Measurements from ENCODE around the gene MFGE8. TPM values are rescaled to one million over a fixed set of nuclear protein-coding genes. Genes with fewer than 3 reads are reported as not detected.

MFGE8 gene
- total and polyA plus RNA-seq, 9 of the 15 experiments (the other 6 are each of a cell fraction or from before 2014, with no cell fraction given), result 2.3 to 142 (median 62.3) TPM

DNA sequence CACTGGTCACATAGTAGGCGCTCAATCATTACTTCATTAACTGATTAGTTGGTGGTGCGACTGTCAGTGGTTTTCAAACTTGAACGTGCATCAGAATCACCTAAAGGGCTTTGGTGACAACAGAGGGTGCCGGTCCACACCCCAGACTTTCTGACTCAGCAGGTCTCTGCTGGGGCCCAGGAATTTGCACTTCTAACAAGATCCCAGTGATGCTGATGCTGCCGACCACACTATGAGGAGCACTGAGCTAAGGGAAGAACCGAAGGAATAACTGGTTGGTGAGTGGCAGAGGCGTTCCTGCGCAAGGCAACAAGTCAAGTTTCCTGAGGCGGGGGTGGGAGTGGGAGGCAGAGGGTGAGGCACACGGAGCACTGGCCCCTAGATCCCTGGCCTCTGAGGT, 36.6 kb downstream of the MFGE8 start (continued):
- TF ChIP-seq, protein P1, sequence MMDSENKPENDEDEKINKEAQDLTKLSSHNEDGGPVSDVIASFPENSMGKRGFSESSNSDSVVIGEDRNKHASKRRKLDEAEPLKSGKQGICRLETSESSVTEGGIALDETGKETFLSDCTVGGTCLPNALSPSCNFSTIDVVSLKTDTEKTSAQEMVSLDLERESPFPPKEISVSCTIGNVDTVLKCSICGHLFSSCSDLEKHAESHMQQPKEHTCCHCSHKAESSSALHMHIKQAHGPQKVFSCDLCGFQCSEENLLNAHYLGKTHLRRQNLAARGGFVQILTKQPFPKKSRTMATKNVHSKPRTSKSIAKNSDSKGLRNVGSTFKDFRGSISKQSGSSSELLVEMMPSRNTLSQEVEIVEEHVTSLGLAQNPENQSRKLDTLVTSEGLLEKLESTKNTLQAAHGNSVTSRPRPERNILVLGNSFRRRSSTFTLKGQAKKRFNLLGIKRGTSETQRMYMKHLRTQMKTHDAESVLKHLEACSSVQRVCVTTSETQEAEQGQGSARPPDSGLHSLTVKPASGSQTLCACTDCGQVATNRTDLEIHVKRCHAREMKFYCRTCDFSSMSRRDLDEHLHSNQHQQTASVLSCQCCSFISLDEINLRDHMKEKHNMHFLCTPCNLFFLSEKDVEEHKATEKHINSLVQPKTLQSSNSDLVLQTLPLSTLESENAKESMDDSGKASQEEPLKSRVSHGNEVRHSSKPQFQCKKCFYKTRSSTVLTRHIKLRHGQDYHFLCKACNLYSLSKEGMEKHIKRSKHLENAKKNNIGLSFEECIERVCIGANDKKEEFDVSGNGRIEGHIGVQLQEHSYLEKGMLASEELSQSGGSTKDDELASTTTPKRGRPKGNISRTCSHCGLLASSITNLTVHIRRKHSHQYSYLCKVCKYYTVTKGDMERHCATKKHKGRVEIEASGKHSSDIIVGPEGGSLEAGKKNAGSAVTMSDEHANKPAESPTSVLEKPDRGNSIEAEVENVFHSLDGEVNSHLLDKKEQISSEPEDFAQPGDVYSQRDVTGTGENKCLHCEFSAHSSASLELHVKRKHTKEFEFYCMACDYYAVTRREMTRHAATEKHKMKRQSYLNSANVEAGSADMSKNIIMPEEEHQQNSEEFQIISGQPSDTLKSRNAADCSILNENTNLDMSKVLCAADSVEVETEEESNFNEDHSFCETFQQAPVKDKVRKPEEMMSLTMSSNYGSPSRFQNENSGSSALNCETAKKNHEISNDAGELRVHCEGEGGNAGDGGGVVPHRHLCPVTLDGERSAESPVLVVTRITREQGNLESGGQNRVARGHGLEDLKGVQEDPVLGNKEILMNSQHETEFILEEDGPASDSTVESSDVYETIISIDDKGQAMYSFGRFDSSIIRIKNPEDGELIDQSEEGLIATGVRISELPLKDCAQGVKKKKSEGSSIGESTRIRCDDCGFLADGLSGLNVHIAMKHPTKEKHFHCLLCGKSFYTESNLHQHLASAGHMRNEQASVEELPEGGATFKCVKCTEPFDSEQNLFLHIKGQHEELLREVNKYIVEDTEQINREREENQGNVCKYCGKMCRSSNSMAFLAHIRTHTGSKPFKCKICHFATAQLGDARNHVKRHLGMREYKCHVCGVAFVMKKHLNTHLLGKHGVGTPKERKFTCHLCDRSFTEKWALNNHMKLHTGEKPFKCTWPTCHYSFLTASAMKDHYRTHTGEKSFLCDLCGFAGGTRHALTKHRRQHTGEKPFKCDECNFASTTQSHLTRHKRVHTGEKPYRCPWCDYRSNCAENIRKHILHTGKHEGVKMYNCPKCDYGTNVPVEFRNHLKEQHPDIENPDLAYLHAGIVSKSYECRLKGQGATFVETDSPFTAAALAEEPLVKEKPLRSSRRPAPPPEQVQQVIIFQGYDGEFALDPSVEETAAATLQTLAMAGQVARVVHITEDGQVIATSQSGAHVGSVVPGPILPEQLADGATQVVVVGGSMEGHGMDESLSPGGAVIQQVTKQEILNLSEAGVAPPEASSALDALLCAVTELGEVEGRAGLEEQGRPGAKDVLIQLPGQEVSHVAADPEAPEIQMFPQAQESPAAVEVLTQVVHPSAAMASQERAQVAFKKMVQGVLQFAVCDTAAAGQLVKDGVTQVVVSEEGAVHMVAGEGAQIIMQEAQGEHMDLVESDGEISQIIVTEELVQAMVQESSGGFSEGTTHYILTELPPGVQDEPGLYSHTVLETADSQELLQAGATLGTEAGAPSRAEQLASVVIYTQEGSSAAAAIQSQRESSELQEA (IDR thresholded peaks at IDR 0.05; ENCODE audit: low read depth), result no peak
- TF ChIP-seq ARID1B (IDR thresholded peaks at IDR 0.05), result no peak
- TF ChIP-seq C11orf30 (IDR thresholded peaks at IDR 0.05; ENCODE audit: low read depth), result peak; percentile 44; the same call in 1 of the 2 replicates
- no peak for TF ChIP-seq ZNF197 (CRISPR knock-in tag; IDR thresholded peaks at IDR 0.05; ENCODE audit: low read depth)
- no peak for TF ChIP-seq DMBX1 (CRISPR knock-in tag; IDR thresholded peaks at IDR 0.05; ENCODE audit: borderline replicate concordance)
- TF ChIP-seq, protein P2, sequence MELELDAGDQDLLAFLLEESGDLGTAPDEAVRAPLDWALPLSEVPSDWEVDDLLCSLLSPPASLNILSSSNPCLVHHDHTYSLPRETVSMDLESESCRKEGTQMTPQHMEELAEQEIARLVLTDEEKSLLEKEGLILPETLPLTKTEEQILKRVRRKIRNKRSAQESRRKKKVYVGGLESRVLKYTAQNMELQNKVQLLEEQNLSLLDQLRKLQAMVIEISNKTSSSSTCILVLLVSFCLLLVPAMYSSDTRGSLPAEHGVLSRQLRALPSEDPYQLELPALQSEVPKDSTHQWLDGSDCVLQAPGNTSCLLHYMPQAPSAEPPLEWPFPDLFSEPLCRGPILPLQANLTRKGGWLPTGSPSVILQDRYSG (tag; conservative IDR thresholded peaks at IDR 0.05; ENCODE audit: low read depth), result no peak

All from K562 (cell line).